Transverse colon (tissue), 4 donors: Measurements from ENCODE around the gene HECW1. TPM values are rescaled to one million over a fixed set of nuclear protein-coding genes. Genes with fewer than 3 reads are reported as not detected.

Experiments
- DNase-seq: peaks from one replicate; pipeline ENCODE4 v3.0.0-alpha.2; 2019
- H3K27ac ChIP-seq, 4 donors: fragments of 200-600 bp; sonication (generic); 2 replicates each; pipeline ENCODE4 v1.5.1; 2016 to 2018; ENCODE audit warnings: inconsistent platforms in 4 of 4
- H3K27me3 ChIP-seq: fragments of 200-600 bp; sonication (generic); 2 replicates; pipeline ENCODE4 v1.5.1; 2017; ENCODE audit warnings: inconsistent platforms
- H3K36me3 ChIP-seq, 4 donors: fragments of 200-600 bp; sonication (generic); 2 replicates each; pipeline ENCODE4 v1.5.1; 2017 to 2019; ENCODE audit warnings: inconsistent platforms in 4 of 4
- H3K4me1 ChIP-seq, 4 donors: fragments of 200-600 bp; sonication (generic); 2 replicates each; pipeline ENCODE4 v1.5.1; 2017 to 2020; ENCODE audit warnings: inconsistent platforms in 4 of 4
- H3K4me3 ChIP-seq, 4 donors: fragments of 200-600 bp; sonication (generic); 1 replicate in 1 of 4; 2 replicates in 3 of 4; pipeline versions ENCODE4 v1.5.1 to v1.6.1; 2017 to 2019; ENCODE audit warnings: inconsistent platforms in 4 of 4
- H3K9me3 ChIP-seq, 2 donors: fragments of 200-600 bp; sonication (generic); 2 replicates each; pipeline ENCODE4 v1.5.1; 2017 to 2019; ENCODE audit warnings: inconsistent platforms in 2 of 2
- EP300 ChIP-seq: sonication (generic); formaldehyde crosslinking; IDR thresholded peaks from one replicate; pipeline ENCODE4 v1.6.1; 2017; ENCODE audit warnings: antibody characterized with exemption, low read depth
- POLR2A ChIP-seq: fragments of 450-650 bp; IDR thresholded peaks from one replicate; pipeline ENCODE4 v1.6.1; 2016; ENCODE audit warnings: antibody characterized with exemption, mild to moderate bottlenecking, moderate library complexity
- POLR2AphosphoS5 ChIP-seq, 3 donors: sonication (generic); formaldehyde crosslinking; IDR thresholded peaks; one replicate each; pipeline ENCODE4 v1.6.1; 2016; ENCODE audit warnings: antibody characterized with exemption in 3 of 3
- WGBS, 2 donors: methylation state at CpG; one replicate each; pipeline ENCODE4 v1.1.5; 2018; ENCODE audit warnings: low coverage in 1 of 2; 5-methylcytosine and 5-hydroxymethylcytosine counted together
- in situ Hi-C, 4 donors: fragments of 200-750 bp; cut with MboI; loops; one replicate each; pipeline versions ENCODE4 v1.15.0 to v1.15.1; 2017; ENCODE audit warnings: low sequenced_read_pairs in 3 of 4, low pct_ligation_motif_present in 1 of 4, low pct_unique_long_range_greater_than_20kb in 1 of 4
- intact Hi-C: fragments of 100-400 bp; cut with DNase I; formaldehyde crosslinking; loops from one replicate; pipeline ENCODE4 v1.15.1; 2023; ENCODE audit warnings: low total_unique reads
- total RNA-seq, 4 donors: library from RNA; depleted of rRNA; stranded (reverse); fragments of >200 nt; gene quantifications; one replicate each; pipeline ENCODE4 v1.1.0, GENCODE V29; 2016
- TF ChIP-seq, protein P1 (sequence below), 5 experiments: fragments of 200-600 bp in 3 of 5; fragments of 450-650 bp in 2 of 5; sonication (generic) in 3 of 5; IDR thresholded peaks; 1 replicate in 2 of 5; 2 replicates in 3 of 5; pipeline ENCODE4 v1.5.1; 2016 to 2017; ENCODE audit warnings: antibody characterized with exemption in 5 of 5, inconsistent platforms in 3 of 5, mild to moderate bottlenecking in 2 of 5, moderate library complexity in 1 of 5

HECW1 gene
- total RNA-seq, 4 donors from 2014 or later = 1.1 to 1.4 TPM; not detected in 2

DNA sequence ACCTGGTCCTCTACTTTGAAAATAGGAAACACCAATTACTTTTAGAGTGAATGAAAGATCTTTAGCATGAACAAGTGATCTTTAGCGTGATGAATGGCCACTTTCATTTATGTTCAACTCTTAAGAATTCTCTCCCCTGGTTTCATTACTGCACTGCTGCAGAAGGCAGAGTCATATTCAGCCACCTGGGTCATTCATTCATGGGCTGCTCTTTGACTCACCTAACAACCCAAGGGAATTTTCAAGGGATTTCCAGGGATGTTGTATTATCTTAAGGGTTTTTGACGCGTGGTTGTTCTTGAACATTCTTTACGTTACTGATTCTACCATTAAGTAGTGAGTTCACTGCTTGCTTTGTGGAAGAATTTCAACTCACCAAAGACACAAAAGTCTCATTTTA is 383.1 kb downstream of the HECW1 start:
- Histone ChIP-seq H3K27me3 (no peaks in the 10 kb centered on the region), H3K27ac (no peak overlapping the region), H3K36me3 (no peaks in the 10 kb centered on the region), H3K4me3 (no peak overlapping the region), H3K4me1 (no peaks in the 10 kb centered on the region), H3K9me3 (no peaks in the 10 kb centered on the region)
- in situ Hi-C loops (no loop called here), intact Hi-C loops (no loop called here)
- TF ChIP-seq EP300 (no peak), POLR2AphosphoS5 (IDR thresholded peaks at IDR 0.05) (no peak), POLR2A (no peak)
- TF ChIP-seq, protein P1, sequence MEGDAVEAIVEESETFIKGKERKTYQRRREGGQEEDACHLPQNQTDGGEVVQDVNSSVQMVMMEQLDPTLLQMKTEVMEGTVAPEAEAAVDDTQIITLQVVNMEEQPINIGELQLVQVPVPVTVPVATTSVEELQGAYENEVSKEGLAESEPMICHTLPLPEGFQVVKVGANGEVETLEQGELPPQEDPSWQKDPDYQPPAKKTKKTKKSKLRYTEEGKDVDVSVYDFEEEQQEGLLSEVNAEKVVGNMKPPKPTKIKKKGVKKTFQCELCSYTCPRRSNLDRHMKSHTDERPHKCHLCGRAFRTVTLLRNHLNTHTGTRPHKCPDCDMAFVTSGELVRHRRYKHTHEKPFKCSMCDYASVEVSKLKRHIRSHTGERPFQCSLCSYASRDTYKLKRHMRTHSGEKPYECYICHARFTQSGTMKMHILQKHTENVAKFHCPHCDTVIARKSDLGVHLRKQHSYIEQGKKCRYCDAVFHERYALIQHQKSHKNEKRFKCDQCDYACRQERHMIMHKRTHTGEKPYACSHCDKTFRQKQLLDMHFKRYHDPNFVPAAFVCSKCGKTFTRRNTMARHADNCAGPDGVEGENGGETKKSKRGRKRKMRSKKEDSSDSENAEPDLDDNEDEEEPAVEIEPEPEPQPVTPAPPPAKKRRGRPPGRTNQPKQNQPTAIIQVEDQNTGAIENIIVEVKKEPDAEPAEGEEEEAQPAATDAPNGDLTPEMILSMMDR (IDR thresholded peaks at IDR 0.05) = no peak
- 76 to 90% methylated on average over 4 of the region's 4 CpGs for WGBS, 2 donors
- DNase-seq = no peak

DNA sequence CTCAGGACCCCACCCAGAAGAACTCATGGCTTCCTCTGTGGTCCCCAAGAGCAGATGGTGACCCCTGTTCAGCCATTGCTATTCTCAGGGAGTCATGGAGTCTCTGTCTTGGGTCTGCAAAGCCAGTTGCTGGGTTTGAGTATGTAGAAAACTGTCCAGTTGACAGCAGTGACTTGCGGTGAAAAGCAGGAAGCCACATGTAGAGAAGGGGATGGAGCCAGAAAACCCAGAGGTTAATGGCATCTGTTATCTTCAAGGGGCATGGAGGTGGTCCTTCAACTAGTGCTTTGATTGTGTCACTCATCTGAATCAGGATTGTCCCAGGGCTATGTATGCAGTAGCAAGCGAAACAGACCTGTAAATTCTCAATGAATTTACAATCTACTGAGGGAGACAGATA is 384.1 kb downstream of the HECW1 start:
- TF ChIP-seq, protein P1 (IDR thresholded peaks at IDR 0.05) = no peak
- TF ChIP-seq EP300 (no peak), POLR2AphosphoS5 (IDR thresholded peaks at IDR 0.05) (no peak), POLR2A (no peak)
- Histone ChIP-seq H3K36me3 (no peaks in the 10 kb centered on the region), H3K4me3 (no peak overlapping the region), H3K4me1 (no peaks in the 10 kb centered on the region), H3K9me3 (no peaks in the 10 kb centered on the region), H3K27ac (no peak overlapping the region), H3K27me3 (no peaks in the 10 kb centered on the region)
- WGBS, 2 donors = 89% methylated on average over 2 of the region's 2 CpGs; no CpG with 5 or more reads in 1 of the 2 donors
- in situ Hi-C loops (no loop called here), intact Hi-C loops (no loop called here)
- no peak for DNase-seq

GRCh38 chr7:43501870-43502269 is 389.4 kb downstream of the HECW1 start:
- 53 to 55% methylated on average over 3 of the region's 3 CpGs for WGBS, 2 donors
- no peaks in the 10 kb centered on the region for H3K36me3 ChIP-seq
- no peaks in the 10 kb centered on the region for H3K4me1 ChIP-seq
- no peaks in the 10 kb centered on the region for H3K9me3 ChIP-seq
- in situ Hi-C loops = no loop called here
- no peak overlapping the region for H3K4me3 ChIP-seq
- intact Hi-C loops = no loop called here
- no peak overlapping the region for H3K27ac ChIP-seq
- TF ChIP-seq POLR2AphosphoS5 (IDR thresholded peaks at IDR 0.05) (no peak), POLR2A (no peak), EP300 (no peak)
- TF ChIP-seq, protein P1 (IDR thresholded peaks at IDR 0.05) = no peak
- H3K27me3 ChIP-seq = no peaks in the 10 kb centered on the region
- no peak for DNase-seq

GRCh38 chr7:43502941-43503340 is 390.5 kb downstream of the HECW1 start:
- WGBS, 2 donors = 90 to 96% methylated on average over 3 to 7 of the region's 7 CpGs
- H3K36me3 ChIP-seq = no peaks in the 10 kb centered on the region
- TF ChIP-seq EP300 = no peak
- TF ChIP-seq POLR2AphosphoS5 (IDR thresholded peaks at IDR 0.05) = no peak
- no peak for TF ChIP-seq POLR2A
- TF ChIP-seq, protein P1 (IDR thresholded peaks at IDR 0.05) = no peak
- H3K4me3 ChIP-seq = no peak overlapping the region
- in situ Hi-C loops (no loop called here), intact Hi-C loops (no loop called here)
- no peaks in the 10 kb centered on the region for H3K9me3 ChIP-seq
- DNase-seq = no peak
- H3K27ac ChIP-seq = no peak overlapping the region
- no peaks in the 10 kb centered on the region for H3K27me3 ChIP-seq
- no peaks in the 10 kb centered on the region for H3K4me1 ChIP-seq
